ENCODE measurements around the gene AGAP1.

AGAP1 gene

GRCh38 chr2:236026841-236027240 is 533.0 kb downstream of the AGAP1 start:
- DNase-seq, result no peak

- DNase-seq, result no peak
These were observed 534.2 kb downstream of the AGAP1 start for GRCh38 chr2:236028066-236028465.

GRCh38 chr2:236033462-236033861 is 539.6 kb downstream of the AGAP1 start:
- DNase-seq, result no peak

DNA sequence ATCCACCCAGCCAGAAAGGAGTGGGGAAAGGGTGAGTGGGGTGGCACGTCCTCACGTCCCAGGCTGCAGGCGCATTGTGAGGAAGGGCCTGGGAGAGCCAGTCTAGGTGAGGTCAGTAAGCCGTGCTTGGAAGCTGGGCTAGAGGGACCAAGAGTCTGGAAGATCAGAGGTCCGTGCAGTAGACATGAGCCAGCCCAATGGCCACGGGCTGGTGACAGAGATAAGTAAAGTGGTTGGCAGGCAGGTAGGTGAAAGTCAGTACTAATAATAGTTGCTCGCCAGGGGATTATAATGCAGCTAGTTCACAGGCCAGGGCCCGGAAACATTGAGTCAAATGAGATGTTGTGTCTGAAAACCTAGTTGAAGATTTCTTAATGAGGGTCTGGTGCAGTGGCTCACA is 541.1 kb downstream of the AGAP1 start:
- no peak for DNase-seq

- no peak for DNase-seq
These were observed 542.2 kb downstream of the AGAP1 start for GRCh38 chr2:236036045-236036444.

DNA sequence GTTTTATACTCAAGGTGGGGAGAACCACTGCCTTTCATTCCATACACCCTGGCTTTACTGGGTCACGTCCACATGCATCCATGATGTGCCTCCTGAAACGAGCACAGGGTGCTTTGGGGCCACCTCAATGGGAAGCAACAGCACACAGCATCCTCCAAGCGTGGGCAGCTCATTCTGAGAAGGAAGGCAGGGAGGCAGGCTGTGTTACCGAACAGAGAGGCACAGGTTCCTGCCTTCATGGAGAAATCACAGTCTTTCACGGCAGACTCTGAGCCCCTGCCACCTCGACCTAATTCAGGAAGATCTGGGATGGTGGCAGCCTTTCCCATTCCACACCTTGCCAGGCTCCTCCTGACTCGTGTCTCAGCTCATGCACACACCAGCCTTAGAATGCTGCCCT is 544.3 kb downstream of the AGAP1 start:
- no peak for DNase-seq

- no peak for DNase-seq
These were observed 546.9 kb downstream of the AGAP1 start for GRCh38 chr2:236040600-236041328.

- DNase-seq, result no peak
These were observed 547.8 kb downstream of the AGAP1 start for GRCh38 chr2:236041616-236042015.

GRCh38 chr2:236042087-236042486 is 548.2 kb downstream of the AGAP1 start:
- DNase-seq, result no peak

GRCh38 chr2:236044191-236044590 is 550.3 kb downstream of the AGAP1 start:
- no peak for DNase-seq

- DNase-seq, result no peak
These were observed 551.7 kb downstream of the AGAP1 start for GRCh38 chr2:236045251-236046235.

GRCh38 chr2:236046715-236047114 is 552.9 kb downstream of the AGAP1 start:
- DNase-seq, result no peak

DNA sequence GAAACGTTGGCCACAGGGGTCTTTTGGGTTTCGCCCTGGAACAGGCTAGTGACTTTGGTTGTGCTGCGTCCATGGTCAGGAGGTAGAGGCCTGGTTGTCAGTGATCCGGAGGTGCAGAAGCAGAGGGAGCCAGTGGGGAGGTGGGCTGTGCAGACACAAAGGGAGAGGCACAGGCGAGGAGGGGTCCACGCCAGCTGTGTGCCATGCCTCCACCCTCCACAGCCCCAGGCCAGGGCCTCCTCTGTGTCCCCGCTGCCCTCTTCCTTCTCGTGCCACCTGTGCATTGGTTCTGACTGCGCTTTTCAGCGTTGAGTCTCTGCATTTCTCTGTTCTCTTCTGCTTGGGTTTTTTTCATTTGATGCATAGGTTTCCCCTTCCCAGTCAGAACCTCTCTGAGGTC is 553.3 kb downstream of the AGAP1 start:
- no peak for DNase-seq

DNA sequence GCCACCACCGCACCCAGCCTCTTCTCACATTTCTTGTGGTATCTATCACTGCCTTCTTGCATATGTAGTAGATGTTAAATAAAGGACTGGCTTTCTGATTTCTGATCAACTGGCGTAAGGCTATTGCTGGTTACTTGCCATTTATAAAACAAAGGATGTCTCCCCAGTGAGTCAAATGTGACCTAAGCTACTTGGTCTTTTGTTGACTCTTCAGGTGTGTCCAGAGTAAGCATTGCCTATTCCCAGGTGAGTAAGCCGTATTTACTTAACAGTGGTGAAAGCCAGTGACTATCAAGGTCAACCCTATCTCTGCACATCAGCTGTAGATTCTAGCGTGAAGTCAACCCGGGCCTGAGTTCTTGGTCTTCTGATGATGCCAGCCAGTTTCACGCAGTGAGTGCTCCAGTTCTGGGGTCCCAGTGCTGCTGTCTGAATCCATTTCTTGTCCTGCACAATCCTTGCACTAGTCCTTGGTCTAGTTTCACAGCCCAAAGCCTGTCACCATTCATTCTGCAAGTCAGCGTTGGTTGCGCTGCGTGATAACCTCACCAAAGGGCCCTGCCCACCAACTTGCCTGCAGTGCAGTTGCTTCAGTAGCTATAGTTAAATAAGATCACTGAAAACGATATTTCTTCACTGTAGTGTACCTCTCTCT is 554.2 kb downstream of the AGAP1 start:
- DNase-seq, result no peak

DNA sequence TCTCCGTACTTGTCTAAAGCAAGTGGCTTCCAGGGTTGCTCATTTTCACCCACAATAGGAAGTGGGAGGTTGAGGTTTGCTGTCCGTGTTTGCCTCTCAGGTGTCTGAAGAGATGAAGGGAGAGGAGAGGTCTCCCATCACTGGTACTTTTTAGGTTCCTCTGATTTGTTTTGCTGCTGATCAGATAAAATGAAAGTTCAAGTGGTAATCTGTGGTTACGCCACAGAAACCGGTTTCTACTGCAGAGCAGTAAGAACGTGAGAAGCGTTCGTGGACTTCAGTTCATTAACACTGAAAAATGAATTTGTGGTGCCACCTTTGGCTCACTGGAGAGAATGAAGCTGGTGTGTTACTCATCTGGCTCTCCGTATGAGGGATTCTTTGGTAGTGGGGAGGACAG is 556.1 kb downstream of the AGAP1 start:
- no peak for DNase-seq

DNA sequence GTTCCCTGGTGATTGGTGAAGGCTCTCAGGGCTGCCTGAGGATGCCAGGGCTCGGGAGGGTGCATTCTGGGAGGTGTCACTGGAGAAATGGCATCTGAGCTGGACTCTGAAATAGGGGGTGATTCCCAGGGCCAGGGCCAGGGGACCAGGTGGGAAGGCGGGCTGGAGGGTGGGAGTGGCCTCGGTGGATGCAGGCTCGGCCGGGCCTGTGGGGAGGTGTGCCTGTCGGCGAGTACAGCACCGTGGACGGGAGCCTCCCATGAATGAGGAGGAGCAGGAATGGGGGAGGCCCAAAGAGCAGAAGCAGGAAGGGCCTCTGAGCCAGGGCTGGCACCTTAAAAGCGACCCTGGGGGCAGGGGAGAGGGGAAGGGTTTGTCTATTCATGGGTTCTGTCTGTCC is 557.5 kb downstream of the AGAP1 start:
- no peak for DNase-seq

GRCh38 chr2:236051806-236052205 is 558.0 kb downstream of the AGAP1 start:
- DNase-seq, result no peak

DNA sequence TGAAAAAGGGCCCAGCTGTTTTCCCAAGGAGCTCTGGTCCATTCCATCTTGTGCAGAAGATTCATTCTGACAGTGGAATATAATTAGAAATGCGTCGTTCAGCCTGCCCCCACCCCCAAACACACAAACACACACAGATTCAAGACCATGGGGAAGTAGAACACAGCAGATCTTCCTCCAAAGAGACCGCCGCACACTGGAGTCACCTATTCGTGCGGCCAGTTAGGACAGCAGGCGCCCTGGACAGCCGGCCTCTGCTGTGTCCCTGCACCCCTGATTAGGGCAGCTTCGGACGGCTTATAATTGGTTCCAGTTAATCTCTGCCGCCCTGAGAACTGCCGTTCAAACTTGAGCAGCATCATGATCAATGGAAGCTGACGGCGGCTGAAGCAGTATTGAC is 558.4 kb downstream of the AGAP1 start:
- DNase-seq, result no peak

- no peak for DNase-seq
These were observed 559.3 kb downstream of the AGAP1 start for GRCh38 chr2:236052926-236053821.

DNA sequence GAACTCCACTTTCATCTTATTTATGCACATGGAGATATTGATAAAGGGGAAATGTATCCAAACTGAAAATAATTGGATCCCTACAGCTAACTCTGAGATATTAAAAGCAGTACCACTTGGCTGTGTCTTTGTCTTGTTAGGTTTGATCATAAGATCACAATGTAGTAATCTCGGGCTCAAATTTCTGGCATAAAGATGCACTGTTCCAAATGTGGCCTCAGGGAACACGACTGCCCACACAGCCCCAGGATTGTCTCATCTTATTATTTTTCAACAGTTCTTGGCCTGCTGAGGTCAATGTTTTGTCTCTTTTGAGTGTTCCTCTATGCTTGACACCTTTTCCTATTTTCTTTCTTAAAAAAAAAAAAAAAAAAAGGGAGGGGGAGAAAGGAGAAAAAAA is 560.3 kb downstream of the AGAP1 start:
- DNase-seq, result no peak

DNA sequence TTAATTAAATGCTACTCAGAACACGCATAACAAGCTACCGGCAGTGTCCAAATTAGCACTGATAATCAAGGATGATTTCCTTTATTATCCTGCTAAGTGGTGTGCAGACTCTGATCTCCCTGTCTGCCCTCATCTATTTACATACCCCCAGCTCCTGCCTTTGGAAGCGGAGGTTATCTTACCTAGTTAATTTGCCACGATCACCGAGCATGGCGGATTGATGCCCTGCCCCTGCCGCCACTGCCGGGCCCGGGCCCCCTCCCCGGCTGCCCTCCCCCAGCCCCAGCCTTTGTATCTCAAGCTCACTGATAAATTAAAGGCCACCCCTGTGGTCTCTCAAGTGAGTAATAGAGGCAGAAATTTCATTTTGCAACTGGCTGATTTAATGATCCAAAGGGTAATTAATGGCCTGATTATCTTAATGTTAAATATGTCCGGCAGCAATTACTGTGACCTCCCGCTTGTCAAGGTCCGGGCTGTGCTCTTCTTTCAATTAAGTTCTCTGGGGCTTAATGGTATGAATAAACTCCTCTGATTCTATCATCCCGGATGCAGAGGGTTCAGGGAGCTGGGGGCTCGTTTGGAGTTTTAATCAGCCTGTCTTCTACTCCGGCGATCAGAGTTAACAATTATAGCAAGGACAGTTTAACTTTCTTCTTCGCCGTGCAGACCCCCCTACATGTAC is 560.9 kb downstream of the AGAP1 start:
- DNase-seq, result no peak

GRCh38 chr2:236055471-236055870 is 561.6 kb downstream of the AGAP1 start:
- no peak for DNase-seq

All from NCI-H1694 treated with DMSO at 0.1 percent for 48 hours (cell line).